GM21723 (cell line): ENCODE measurements around the gene ZBTB8B.

Experiments used
- ATAC-seq: cut with Tn5 transposase; IDR thresholded peaks from one replicate; pipeline ENCODE4 v1.9.1; 2021; ENCODE audit warnings: mild to moderate bottlenecking, moderate library complexity; ENCODE audit not compliant: unreplicated experiment

The ZBTB8B gene

DNA sequence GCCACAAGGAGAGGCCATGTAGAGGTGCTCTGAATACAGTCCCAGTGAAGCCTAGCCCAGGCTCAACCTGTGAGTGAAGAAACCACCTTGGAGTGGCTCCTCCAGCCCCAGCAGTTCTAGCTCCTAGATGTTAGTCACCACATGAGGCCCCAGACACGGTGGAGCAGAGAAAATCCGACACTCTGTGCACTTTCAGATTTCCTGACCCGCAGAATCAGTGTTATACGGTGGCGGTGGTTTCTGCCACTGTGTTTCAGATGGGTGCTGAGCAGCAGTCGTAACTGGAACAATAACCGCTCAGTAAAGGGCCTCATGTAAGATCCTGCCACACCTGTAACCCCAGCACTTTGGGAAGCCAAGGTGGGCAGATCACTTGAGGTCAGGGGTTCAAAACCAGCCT, 38.3 kb downstream of the ZBTB8B start:
- no peak for ATAC-seq

DNA sequence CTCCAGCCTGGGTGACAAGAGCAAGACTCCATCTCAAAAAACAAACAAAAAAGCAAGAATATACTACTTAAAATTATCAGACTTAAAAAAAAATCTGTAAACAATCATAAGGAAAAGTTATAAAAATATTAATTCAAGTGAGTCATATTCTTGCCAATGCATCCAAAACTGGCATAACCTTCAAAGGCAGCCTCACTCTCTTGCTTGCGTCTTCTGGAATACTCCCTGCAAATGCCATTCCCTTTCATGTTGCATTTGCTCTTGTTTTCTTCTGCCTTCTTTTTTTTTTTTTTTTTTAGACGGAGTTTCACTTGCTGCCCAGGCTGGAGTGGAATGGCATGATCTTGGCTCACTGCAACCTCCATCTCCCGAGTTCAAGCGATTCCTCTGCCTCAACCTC, 42.1 kb downstream of the ZBTB8B start:
- ATAC-seq, result no peak

DNA sequence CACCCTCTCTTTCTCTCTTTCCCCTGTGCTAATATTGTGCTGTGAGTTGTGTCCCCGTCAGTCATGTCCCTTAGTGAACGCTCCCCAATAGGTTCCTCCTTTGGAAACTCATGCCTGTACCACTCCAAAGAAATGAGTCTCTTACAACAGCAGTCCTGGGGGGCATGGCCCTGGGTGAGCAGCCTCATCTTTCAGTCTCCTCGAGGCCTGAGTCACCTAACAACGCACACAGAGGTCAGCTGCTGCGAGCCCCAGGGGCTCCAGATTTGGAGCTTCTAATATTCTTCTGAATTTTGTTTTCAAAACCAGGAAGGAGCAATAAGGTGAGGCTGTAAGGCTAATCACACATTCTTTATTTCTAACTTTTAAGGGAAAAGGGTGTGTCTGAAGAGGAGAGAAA, 43.9 kb downstream of the ZBTB8B start:
- no peak for ATAC-seq

DNA sequence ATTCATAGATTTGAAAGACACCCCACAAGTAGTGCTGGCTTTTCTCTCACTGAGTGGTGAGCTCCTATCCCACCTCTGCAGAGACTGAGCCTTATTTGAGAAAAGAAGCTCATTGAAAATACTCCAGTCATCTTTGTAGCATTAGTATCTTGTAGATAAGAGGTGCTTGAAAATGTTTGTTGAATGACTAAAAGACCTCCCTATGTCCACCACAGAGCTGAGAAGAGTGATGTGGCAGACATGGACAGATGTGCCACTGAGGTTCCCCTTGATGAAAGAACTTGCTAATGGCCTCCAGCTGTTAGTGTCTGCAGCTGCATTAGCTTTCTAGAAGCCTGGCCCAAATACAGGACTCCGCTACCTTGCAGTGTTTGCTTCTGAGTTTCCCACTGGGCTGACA, 45.1 kb downstream of the ZBTB8B start:
- ATAC-seq, result no peak
